HG02678 (cell line): Measurements from ENCODE around the gene KLK14.

Source experiments
- ATAC-seq: cut with Tn5 transposase; IDR thresholded peaks from one replicate; pipeline ENCODE4 v1.9.1; 2021; ENCODE audit warnings: mild to moderate bottlenecking, moderate library complexity; ENCODE audit not compliant: unreplicated experiment

The KLK14 gene

DNA sequence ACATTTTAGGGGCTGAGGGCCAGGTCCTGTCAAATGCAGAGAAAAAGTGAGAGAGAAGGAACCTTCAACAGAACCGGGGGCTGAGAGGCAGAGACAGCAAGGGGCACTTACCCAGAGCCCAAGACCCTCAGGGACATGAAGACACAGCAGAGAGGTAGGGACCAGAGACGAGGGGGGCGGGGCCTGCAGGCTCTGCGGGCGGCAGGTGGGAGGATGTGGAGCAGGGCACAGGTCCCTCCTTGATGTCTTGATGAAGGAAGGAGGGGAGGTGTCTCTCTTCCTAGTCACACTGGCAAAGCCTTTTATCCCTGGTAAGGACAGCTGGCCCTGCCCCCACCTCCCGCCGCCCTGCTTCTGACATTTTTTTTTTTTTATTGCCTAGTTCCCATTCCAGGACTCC lies at the start of gene KLK14:
Gene KLK14 (minus strand): TSS at position 277 of the 400 bp plus-strand sequence. CDS start 273 bp downstream, at position 4.
- ATAC-seq, result no peak

- no peak for ATAC-seq
Observed at GRCh38 chr19:51131780-51132680, 49.3 kb upstream of the KLK14 start.

GRCh38 chr19:51129716-51130115 lies 47.0 kb upstream of the KLK14 start:
- no peak for ATAC-seq

GRCh38 chr19:51128227-51128626 lies 45.5 kb upstream of the KLK14 start:
- ATAC-seq, result no peak

DNA sequence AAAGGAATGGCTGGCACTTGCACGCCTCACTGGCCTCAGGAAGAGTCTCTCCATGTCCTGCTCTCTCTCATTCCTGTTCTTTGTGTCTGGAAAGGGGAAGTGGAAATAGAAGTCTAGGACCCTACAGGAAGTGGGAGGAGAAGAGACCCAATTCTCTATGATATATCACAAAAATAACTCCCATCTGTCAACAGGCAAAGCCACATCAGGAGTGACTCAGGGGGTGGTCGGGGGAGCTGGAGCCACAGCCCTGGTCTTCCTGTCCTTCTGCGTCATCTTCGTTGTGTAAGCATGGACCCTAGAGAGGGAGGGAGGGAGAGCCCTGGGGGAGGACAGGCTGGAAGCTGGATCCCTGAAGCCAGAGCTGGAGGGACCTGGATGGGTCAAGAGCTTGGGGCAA lies 45.1 kb upstream of the KLK14 start:
- ATAC-seq, result no peak

- ATAC-seq, result no peak
Observed at GRCh38 chr19:51127032-51127431, 44.3 kb upstream of the KLK14 start.

- ATAC-seq, result no peak
Observed at GRCh38 chr19:51125421-51126075, 42.9 kb upstream of the KLK14 start.

GRCh38 chr19:51124729-51125128 lies 42.0 kb upstream of the KLK14 start, which contains the start of gene SIGLEC9:
Gene SIGLEC9 (plus strand): TSS chr19:51124906. CDS start chr19:51124975, 69 bp downstream.
- ATAC-seq, result no peak

DNA sequence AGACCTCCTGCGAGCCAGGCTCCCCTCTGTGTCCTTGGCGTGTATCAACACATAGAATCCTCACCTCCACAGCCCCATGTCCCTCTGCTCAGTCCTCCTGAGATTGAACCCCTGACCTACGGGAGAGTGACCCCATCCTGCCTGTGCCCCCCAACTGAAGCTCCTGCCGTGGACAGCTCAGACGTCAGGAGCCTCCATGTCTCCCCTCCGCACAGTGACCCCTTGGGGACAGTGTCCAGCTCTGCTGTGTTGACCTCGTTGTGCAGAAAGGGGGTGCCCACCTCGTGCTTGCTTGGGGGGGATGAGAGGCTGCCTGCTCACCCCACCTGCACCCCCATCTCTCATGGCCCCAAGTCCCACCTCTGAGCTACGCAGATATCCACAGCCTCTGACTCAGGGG lies 41.5 kb upstream of the KLK14 start:
- ATAC-seq, result no peak

GRCh38 chr19:51123802-51124201 lies 41.1 kb upstream of the KLK14 start:
- no peak for ATAC-seq

DNA sequence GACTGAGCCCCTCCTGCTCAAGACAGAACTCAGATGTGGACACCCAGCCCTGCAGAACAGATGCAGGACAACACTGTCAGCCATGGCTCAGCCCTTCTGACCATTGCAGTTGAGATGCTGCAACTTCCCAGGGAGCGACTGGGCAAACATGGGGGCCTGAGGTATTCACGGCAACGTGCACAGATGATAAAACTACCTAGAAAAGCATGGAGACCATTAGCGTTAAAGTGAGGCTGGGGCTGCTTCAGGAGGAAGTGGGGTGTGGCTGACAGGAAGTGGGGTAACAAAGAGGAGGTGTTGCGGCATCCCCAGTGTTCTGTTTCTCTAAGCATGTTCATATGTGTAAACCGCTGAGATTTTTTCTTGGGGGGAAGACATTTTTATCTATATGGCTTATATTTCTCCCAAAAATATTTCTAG lies 40.7 kb upstream of the KLK14 start:
- ATAC-seq, result no peak

DNA sequence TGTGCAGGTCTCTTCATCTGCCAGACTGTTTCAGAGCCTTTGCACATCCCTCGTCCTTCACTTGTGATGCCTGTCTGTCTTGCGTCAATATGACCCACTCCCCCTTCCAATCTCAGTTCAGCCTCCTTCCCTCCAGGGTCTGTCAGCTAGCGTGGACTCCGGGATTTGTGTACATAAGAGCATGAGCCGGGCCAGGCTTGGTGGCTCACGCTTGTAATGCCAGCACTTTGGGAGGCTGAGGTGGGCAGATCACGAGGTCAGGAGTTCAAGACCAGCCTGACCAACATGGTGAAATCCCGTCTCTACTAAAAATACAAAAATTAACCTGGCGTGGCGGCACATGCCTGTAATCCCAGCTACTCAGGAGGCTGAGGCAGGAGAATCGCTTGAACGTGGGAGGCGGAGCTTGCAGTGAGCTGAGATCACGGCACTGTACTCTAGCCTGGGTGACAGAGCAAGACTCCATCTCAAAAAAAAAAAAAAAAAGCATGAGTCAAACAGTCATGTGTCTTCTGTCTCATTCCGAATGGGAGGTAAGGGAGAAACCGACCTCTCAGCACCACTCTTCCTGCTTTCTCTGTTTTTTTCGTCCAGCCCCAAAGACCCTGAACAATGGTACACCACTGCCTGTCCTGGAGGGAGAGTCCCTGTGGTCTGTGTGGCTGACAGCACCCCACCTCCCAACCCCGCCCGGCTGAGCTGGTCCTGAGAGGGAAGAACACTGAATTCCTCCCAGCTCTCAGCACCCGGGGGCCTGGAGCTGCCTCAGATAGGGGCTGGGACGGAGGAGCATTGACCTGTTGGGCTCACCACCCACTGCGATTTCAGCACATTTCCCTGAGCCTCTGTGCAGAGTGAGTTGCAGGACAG lies 39.7 kb upstream of the KLK14 start:
- no peak for ATAC-seq

DNA sequence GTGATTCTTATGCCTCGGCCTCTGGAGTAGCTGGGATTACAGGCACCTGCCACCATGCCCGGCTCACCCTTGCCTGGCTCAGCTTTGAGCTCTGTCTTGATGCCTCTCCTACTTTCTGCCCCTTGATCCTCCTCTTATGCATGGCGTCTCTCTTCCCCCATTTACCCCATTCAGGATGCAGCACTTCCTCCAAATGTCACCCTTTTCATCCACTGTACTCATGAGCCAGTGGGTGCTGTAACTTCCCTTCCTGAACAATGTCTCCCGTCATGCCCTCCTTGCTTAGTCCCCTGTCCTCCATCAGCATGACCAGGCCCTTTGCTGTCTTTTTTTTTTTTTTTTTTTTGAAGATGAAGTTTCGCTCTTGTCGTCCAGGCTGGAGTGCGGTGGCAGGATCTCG lies 38.6 kb upstream of the KLK14 start:
- no peak for ATAC-seq

DNA sequence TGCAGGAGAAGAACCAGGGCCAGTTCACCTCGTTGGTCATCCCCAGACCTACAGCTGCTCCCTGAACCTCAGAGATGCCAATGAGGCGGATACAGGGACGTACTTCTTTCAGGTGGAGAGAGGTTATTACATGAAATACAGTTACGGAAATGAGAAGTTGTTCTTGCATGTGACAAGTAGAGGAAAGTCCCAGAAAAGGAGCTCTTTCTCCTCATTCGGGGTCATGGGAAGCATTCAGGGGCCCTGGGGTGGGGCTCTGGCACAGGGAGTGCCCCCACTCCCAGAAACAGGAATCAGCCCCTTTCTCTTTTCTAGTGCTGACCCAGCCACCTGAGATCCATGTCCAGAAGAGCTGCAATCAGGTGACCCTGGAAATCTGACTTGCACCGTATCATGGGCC lies 37.5 kb upstream of the KLK14 start:
- no peak for ATAC-seq

DNA sequence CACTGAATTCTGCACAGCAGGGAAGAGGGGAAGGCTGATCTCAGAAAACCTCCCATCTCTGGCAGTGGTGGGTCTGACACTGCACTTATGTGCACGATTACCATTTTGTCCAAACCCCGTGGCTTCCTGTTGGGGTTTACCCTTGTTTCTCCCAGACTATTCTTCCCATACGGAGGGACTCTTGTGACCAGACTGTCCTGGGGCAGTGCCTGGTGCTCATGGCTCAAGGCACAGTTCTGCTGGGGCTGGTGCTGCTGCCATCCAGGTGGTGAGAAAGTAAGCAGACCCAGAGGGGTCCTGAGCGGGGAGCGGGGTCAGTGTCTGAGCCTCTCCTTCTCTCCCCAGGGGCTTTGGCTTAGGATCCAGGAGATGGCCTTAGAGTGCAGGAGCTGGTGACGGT lies 36.9 kb upstream of the KLK14 start:
- no peak for ATAC-seq

DNA sequence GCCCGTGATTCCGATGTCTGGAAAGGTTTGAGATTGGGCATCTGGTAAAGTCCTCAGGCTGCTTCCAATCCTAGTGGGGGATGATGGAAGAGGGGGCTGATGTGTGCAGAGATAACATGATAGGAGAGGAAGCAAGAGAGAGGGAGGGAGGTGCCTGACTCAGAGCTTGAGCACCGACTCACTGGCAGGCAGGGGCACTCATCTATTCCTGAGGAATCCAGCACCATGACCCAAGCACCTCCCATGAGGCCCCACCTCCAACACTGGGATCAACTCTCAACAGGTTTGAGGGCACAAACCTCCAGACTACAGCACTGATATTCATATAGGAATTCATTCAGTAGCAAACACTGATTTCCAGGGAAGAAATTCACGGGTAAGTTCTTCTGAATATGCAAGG lies 36.4 kb upstream of the KLK14 start:
- no peak for ATAC-seq

DNA sequence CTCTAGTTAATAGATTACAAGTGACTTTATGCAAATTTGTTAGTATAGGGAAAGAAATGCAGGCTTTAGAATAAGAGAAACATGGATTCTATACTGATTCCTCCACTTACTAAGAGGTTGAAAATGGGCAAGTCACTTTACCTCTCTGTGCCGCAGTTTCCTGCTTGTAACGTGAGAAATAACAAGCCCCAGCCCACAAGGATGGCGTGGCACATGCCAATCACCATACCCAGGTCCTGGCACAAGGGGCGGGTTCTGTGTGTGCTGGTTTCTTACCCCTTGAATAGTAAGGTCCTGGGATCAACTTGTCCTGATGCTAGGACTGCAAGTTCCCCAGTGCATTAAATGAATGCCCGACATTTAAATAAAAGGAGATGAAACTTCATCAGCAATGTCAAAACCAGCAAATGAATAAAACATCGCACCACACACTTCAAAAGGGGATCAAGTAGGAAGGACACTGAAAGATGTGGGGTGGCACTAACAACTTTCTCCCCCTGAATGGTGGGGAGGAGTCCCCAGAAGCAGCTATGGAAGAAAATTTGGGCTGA lies 34.1 kb upstream of the KLK14 start:
- no peak for ATAC-seq

DNA sequence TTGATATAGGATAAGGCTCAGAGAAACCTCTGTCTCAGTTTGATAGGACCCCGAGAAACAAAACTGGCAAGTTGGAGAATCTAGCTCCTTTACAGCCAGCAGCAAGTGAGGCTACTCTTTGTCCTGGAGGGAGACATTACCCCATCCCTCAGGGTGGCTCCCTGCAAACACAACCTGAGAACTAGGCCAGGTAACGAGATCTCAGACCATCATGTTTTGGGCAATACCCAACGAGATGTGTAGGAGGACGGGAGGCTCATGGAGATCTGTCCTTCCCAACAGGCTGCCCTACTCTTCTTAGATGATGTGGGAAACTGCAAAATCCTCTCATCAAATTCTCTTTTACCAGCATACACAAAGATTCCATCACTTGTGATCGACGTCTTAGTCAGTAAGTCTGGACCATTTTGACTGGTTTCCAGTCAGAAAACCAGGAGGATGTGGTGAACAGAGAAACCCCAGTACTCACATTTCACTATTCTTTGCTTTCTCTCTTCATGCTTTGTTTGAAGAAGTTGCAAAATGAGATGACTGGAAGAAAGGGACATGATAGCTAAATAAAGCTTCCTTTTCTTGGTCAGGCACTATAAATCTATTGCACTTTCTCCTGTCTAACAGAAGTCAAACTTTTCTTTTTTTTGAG lies 31.5 kb upstream of the KLK14 start:
- ATAC-seq, result no peak

- ATAC-seq, result no peak
Observed at GRCh38 chr19:51111606-51112005, 28.9 kb upstream of the KLK14 start.

DNA sequence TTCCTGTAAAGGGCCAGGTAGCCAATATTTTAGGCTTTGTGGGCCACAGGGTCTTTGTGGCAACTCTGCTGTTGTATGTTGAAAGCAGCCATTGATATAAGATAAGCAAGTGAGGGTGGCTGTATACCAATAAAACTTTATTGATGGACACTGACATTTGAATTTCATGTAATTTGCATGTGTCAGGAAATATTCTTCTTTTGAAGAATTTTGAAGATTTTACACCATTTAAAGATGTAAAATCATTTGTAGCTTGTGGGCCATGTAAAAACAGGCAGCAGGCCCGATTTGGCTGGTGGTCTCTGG lies 27.9 kb upstream of the KLK14 start:
- no peak for ATAC-seq

GRCh38 chr19:51108805-51109146 lies 26.1 kb upstream of the KLK14 start:
- ATAC-seq, result peak; percentile 32
